ENCODE results near the gene SH2D7.

The SH2D7 gene

GRCh38 chr15:78069052-78069414 lies 23.3 kb upstream of the SH2D7 start:
- Histone ChIP-seq H3K4me3 (ENCODE audit: low read depth in 1 of 5, low read length in 5 of 5) (peak overlapping the region in 3 of 5 donors; percentile 12 to 34 (median 29)), H3K9me3 (ENCODE audit: control insufficient read depth in 5 of 5, low read length in 5 of 5) (no peaks in the 10 kb centered on the region), H3K36me3 (ENCODE audit: control insufficient read depth in 5 of 5, insufficient read depth in 5 of 5, low read length in 5 of 5) (no peaks in the 10 kb centered on the region), H3K27me3 (ENCODE audit: control insufficient read depth in 5 of 5, insufficient read depth in 4 of 5, low read length in 5 of 5) (no peaks in the 10 kb centered on the region), H3K9ac (ENCODE audit: low read length in 5 of 5) (peak overlapping the region in 4 of 5 donors; percentile 19 to 87 (median 55)), H3K27ac (ENCODE audit: low read depth, low read length) (peak overlapping the region; percentile 98), H3K4me1 (ENCODE audit: control insufficient read depth in 5 of 5, insufficient read depth in 5 of 5, low read length in 5 of 5) (peaks cover 30 to 100% (median 95%) of the 10 kb centered on the region in 5 donors)

- Histone ChIP-seq H3K4me3 (ENCODE audit: low read depth in 1 of 5, low read length in 5 of 5) (peak overlapping the region in 2 of 5 donors; percentile 12 to 34), H3K27ac (ENCODE audit: low read depth, low read length) (peak overlapping the region; percentile 98), H3K4me1 (ENCODE audit: control insufficient read depth in 5 of 5, insufficient read depth in 5 of 5, low read length in 5 of 5) (peaks cover 30 to 100% (median 94%) of the 10 kb centered on the region in 5 donors), H3K9ac (ENCODE audit: low read length in 5 of 5) (peak overlapping the region in 4 of 5 donors; percentile 14 to 57 (median 34)), H3K27me3 (ENCODE audit: control insufficient read depth in 5 of 5, insufficient read depth in 4 of 5, low read length in 5 of 5) (no peaks in the 10 kb centered on the region), H3K36me3 (ENCODE audit: control insufficient read depth in 5 of 5, insufficient read depth in 5 of 5, low read length in 5 of 5) (no peaks in the 10 kb centered on the region), H3K9me3 (ENCODE audit: control insufficient read depth in 5 of 5, low read length in 5 of 5) (no peaks in the 10 kb centered on the region)
These were observed 22.8 kb upstream of the SH2D7 start for GRCh38 chr15:78069462-78070029.

GRCh38 chr15:78070049-78070700 lies 22.2 kb upstream of the SH2D7 start:
- H3K4me1 ChIP-seq (ENCODE audit: control insufficient read depth in 5 of 5, insufficient read depth in 5 of 5, low read length in 5 of 5): peaks cover 29 to 100% (median 95%) of the 10 kb centered on the region in 5 donors
- peak overlapping the region; percentile 98 for H3K27ac ChIP-seq (ENCODE audit: low read depth, low read length)
- peak overlapping the region in 1 of 5 donors; percentile 29 for H3K4me3 ChIP-seq (ENCODE audit: low read depth in 1 of 5, low read length in 5 of 5)

DNA sequence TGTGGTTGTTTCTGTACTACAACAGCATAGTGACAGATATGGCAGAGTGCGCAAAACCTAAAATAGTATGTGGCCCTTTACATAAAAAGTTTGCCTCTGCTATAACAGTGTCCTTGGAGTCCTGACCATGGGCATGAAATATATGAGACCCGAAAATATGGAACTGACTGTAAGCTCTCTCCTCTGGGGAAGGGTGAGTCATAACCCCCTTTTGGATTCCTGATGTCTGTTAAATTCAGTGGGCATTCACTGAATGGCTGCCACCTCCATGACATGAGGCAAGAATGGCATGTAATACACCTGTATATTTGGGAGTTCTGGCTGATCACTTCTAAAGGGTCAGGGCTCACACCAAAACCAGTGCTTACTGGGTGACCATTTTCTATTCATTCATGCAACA lies 21.0 kb upstream of the SH2D7 start:
- H3K4me1 ChIP-seq (ENCODE audit: control insufficient read depth in 5 of 5, insufficient read depth in 5 of 5, low read length in 5 of 5): peaks cover 26 to 100% (median 95%) of the 10 kb centered on the region in 5 donors

More at GRCh38 chr15:78070049-78070700, 22.2 kb upstream of the SH2D7 start:
- no peaks in the 10 kb centered on the region for H3K36me3 ChIP-seq (ENCODE audit: control insufficient read depth in 5 of 5, insufficient read depth in 5 of 5, low read length in 5 of 5)
- H3K9me3 ChIP-seq (ENCODE audit: control insufficient read depth in 5 of 5, low read length in 5 of 5): no peaks in the 10 kb centered on the region
- H3K27me3 ChIP-seq (ENCODE audit: control insufficient read depth in 5 of 5, insufficient read depth in 4 of 5, low read length in 5 of 5): no peaks in the 10 kb centered on the region
- H3K9ac ChIP-seq (ENCODE audit: low read length in 5 of 5): no peak overlapping the region

GRCh38 chr15:78072080-78072892 lies 20.1 kb upstream of the SH2D7 start:
- peak overlapping the region; percentile 7 to 43 (median 27) for H3K4me3 ChIP-seq (ENCODE audit: low read depth in 1 of 5, low read length in 5 of 5)
- H3K27me3 ChIP-seq (ENCODE audit: control insufficient read depth in 5 of 5, insufficient read depth in 4 of 5, low read length in 5 of 5): no peaks in the 10 kb centered on the region
- no peaks in the 10 kb centered on the region for H3K36me3 ChIP-seq (ENCODE audit: control insufficient read depth in 5 of 5, insufficient read depth in 5 of 5, low read length in 5 of 5)
- H3K9me3 ChIP-seq (ENCODE audit: control insufficient read depth in 5 of 5, low read length in 5 of 5): no peaks in the 10 kb centered on the region
- peaks cover 26 to 100% (median 93%) of the 10 kb centered on the region in 5 donors for H3K4me1 ChIP-seq (ENCODE audit: control insufficient read depth in 5 of 5, insufficient read depth in 5 of 5, low read length in 5 of 5)
- peak overlapping the region; percentile 98 for H3K27ac ChIP-seq (ENCODE audit: low read depth, low read length)
- peak overlapping the region; percentile 16 to 53 (median 44) for H3K9ac ChIP-seq (ENCODE audit: low read length in 5 of 5)

More for the DNA sequence above, 21.0 kb upstream of the SH2D7 start:
- no peak overlapping the region for H3K4me3 ChIP-seq (ENCODE audit: low read depth in 1 of 5, low read length in 5 of 5)
- H3K9ac ChIP-seq (ENCODE audit: low read length in 5 of 5): peak overlapping the region in 2 of 5 donors; percentile 18 to 52
- no peaks in the 10 kb centered on the region for H3K27me3 ChIP-seq (ENCODE audit: control insufficient read depth in 5 of 5, insufficient read depth in 4 of 5, low read length in 5 of 5)
- H3K9me3 ChIP-seq (ENCODE audit: control insufficient read depth in 5 of 5, low read length in 5 of 5): no peaks in the 10 kb centered on the region
- H3K27ac ChIP-seq (ENCODE audit: low read depth, low read length): peak overlapping the region; percentile 98
- H3K36me3 ChIP-seq (ENCODE audit: control insufficient read depth in 5 of 5, insufficient read depth in 5 of 5, low read length in 5 of 5): no peaks in the 10 kb centered on the region

DNA sequence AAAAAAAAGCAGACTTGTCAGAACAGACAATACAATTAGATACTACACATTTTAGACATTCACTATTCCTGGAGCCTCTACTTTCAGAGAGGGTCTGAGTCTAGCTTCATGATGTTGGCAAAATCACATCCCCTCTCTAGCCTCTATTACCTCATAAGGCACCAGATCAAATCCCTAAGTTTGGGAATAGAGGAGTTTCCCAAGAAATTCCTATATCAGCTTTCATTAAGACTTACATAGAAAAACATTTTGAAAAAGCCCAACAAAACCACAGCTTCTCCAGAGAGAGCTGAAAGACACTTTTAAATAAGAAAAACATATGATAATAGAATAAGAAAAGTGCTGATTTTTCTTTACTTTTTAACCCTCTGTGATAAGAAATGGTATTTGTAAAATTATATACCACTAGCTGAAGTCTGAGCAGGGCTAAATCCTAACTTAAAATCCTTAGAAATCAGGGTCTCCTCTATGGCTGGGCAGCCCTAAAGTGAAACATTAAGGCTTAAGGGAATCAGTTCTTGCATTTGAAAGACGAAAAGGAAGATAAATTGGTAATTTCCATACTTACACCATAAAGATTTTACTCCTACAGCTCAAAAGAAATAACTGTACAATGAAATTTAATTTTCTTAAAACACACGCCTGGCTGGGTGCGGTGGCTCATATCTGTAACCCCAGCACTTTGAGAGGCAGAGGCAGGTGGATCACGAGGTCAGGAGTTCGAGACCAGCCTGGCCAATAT lies 19.1 kb upstream of the SH2D7 start:
- Histone ChIP-seq H3K36me3 (ENCODE audit: control insufficient read depth in 5 of 5, insufficient read depth in 5 of 5, low read length in 5 of 5) (no peaks in the 10 kb centered on the region), H3K27ac (ENCODE audit: low read depth, low read length) (peak overlapping the region; percentile 98), H3K4me1 (ENCODE audit: control insufficient read depth in 5 of 5, insufficient read depth in 5 of 5, low read length in 5 of 5) (peaks cover 23 to 95% (median 89%) of the 10 kb centered on the region in 5 donors), H3K27me3 (ENCODE audit: control insufficient read depth in 5 of 5, insufficient read depth in 4 of 5, low read length in 5 of 5) (no peaks in the 10 kb centered on the region), H3K9ac (ENCODE audit: low read length in 5 of 5) (peak overlapping the region; percentile 15 to 53 (median 44)), H3K4me3 (ENCODE audit: low read depth in 1 of 5, low read length in 5 of 5) (peak overlapping the region in 3 of 5 donors; percentile 1 to 20 (median 7)), H3K9me3 (ENCODE audit: control insufficient read depth in 5 of 5, low read length in 5 of 5) (no peaks in the 10 kb centered on the region)

GRCh38 chr15:78075490-78076230 lies 16.7 kb upstream of the SH2D7 start:
- Histone ChIP-seq H3K9me3 (ENCODE audit: control insufficient read depth in 5 of 5, low read length in 5 of 5) (no peaks in the 10 kb centered on the region), H3K36me3 (ENCODE audit: control insufficient read depth in 5 of 5, insufficient read depth in 5 of 5, low read length in 5 of 5) (no peaks in the 10 kb centered on the region), H3K4me1 (ENCODE audit: control insufficient read depth in 5 of 5, insufficient read depth in 5 of 5, low read length in 5 of 5) (peaks cover 14 to 71% (median 65%) of the 10 kb centered on the region in 5 donors), H3K4me3 (ENCODE audit: low read depth in 1 of 5, low read length in 5 of 5) (peak overlapping the region; percentile 92 to 99 (median 97)), H3K27ac (ENCODE audit: low read depth, low read length) (peak overlapping the region; percentile 98), H3K9ac (ENCODE audit: low read length in 5 of 5) (peak overlapping the region; percentile 50 to 91 (median 67)), H3K27me3 (ENCODE audit: control insufficient read depth in 5 of 5, insufficient read depth in 4 of 5, low read length in 5 of 5) (no peaks in the 10 kb centered on the region)

DNA sequence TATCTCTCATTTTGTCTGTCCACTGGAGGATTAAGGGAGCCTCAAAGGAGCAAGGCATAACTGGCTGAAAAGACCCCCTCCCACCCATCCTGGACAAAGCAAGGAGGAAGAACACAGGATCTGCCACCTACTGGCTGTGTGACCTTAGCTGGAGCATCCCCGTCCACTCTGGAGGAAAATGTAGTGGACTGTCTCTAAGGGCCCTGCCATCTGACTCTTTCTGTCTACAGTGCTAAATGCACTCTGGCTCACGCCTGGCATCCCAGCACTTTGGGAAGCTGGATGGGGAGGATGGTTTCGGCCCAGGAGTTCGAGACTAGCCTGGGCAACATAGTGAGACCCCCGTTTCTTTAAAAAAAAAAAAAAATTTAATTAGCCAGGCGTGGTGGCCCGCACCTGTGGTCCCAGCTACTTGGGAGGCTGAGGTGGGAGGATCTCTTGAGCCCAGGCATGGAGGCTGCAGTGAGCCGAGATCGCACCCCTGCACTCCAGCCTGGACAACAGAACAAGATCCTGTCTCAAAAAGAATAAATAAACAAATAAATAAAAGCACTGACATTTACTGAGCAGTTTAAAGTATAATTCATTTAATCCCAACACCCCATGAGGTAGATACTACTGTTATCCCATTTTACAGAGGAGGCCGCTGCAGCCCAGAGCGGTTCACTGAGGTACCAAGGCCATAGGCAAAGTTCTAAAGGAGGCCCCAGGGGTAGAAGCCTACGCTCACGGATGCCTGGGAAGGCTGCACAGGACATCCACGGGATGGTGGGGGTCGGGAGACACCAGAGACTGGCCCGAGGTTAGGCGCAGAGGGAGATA lies 15.9 kb upstream of the SH2D7 start:
- Histone ChIP-seq H3K36me3 (ENCODE audit: control insufficient read depth in 5 of 5, insufficient read depth in 5 of 5, low read length in 5 of 5) (no peaks in the 10 kb centered on the region), H3K27me3 (ENCODE audit: control insufficient read depth in 5 of 5, insufficient read depth in 4 of 5, low read length in 5 of 5) (no peaks in the 10 kb centered on the region), H3K4me3 (ENCODE audit: low read depth in 1 of 5, low read length in 5 of 5) (peak overlapping the region; percentile 92 to 99 (median 97)), H3K9ac (ENCODE audit: low read length in 5 of 5) (peak overlapping the region; percentile 67 to 92 (median 90)), H3K9me3 (ENCODE audit: control insufficient read depth in 5 of 5, low read length in 5 of 5) (no peaks in the 10 kb centered on the region), H3K27ac (ENCODE audit: low read depth, low read length) (peak overlapping the region; percentile 98), H3K4me1 (ENCODE audit: control insufficient read depth in 5 of 5, insufficient read depth in 5 of 5, low read length in 5 of 5) (peaks cover 14 to 63% (median 60%) of the 10 kb centered on the region in 5 donors)
